ENCODE measurements around the gene DCLRE1A.
"Not testable (repeated sequence)": the region's sequence is repeated elsewhere in the genome, so short reads cannot be mapped to it uniquely, and the experiment has no call there.

DCLRE1A gene

DNA sequence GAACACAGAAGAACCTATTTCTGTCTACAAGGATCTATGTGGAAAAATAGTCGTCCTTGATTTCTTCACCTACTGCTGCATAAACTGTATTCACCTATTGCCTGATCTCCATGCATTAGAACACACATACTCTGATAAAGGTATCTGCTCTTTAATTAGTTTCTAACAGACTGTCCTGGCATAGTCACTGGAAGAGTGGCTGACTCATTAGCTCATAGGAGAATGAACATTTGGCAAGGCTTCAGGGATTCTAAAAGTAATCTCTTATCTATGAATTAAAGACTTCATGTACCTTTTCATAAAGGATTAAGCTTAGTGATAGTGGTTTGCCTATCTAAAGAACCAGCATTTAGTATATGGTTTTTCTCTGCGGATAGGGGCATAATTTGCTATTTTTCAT is 4.7 kb upstream of the DCLRE1A start:
- no peak for DNase-seq (ENCODE audit: low read depth, low spot score)

DNA sequence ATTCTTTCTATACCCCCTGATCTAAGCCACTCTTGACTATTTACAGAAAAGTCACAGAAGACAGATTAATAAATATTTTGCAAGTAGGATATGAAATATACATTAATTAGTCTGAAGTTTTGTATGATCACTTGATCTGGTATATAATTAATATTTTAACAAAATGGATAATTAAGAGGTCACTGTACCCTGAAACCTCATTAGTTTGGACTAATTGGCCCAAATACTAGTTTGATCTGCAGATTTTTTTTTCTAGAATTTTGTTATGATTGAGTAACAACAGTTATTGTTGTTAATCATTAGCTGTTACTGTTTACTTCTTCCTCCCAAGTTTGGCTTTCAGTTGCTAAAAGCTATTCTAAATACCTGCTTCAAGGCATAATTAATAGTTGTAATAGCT is 3.3 kb upstream of the DCLRE1A start:
- no peak for DNase-seq (ENCODE audit: low read depth, low spot score)

DNA sequence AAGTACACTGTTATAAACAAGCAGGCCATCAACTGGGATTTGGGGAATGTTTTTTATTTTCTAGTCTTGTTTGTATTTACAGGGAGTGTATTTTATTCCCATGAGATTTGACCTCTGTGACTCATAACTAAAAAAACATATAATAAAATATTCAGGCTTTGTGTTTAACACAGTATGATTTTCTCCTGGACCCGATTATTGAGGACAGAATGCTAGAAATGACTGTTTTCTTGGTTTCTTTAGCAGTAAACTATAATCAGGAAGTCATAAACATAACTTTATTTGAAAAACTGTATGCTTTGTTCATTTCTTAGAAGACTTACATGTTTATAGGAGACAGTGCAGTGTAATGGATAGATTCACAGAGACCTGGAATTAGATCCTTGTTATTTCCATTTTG is 2.7 kb upstream of the DCLRE1A start:
- DNase-seq (ENCODE audit: low read depth, low spot score): no peak

DNA sequence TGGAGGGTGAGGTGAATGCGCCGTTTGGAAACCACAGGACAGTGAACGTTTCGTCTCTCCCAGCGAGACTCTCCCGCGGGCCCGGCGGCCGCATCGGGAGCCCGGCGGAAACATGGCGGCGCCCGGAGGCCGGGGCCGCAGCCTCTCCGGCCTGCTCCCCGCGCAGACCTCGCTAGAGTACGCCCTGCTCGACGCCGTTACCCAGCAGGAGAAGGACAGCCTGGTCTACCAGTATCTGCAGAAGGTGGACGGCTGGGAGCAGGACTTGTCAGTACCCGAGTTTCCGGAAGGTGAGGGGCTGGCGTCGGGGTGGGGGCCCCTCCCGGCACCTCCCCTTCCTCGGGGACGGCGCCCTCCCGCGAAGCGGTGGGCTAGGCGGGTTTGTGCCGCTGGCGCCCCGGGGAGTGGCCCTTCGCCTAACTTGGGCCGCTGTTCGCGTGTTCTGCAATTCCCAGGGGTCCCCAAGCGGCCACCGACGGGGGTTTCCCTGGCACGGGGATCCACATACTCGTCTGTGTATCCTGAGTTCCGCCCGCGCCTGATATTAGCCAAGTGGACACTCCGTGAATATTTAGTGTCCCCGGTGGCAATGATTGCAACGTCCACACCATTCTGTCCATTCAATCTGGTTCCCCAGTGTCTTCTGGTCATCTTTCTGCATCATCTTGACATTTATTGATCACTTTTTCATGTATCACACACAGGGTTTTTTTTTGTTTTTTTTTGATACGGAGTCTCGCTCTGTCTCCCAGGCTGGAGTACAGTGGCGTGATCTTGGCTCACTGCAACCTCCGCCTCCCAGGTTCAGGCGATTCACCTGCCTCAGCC is 1.1 kb upstream of the DCLRE1A start:
- DNase-seq (ENCODE audit: low read depth, low spot score): no peak

DNA sequence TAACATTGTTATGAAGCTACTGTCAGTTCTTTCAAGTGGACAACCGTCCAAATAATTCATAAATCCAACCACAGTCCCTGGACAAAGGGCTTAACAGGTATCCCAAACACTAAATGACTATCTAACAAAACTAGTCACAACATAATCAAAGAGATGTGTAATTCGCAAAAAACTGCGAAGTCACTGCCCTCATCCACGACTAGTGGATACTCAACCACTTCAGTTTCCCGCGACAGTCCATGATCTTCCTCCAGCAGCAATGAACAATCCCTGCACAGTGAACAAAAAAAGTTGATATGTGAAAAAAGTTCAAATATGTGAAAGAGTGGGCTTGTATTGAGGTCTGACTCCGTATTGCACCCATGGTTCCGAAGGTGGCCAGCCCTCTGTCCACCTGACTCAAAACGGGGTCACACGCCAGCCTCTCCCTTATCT is 287 bp downstream of the DCLRE1A start:
- no peak for DNase-seq (ENCODE audit: low read depth, low spot score)

DNA sequence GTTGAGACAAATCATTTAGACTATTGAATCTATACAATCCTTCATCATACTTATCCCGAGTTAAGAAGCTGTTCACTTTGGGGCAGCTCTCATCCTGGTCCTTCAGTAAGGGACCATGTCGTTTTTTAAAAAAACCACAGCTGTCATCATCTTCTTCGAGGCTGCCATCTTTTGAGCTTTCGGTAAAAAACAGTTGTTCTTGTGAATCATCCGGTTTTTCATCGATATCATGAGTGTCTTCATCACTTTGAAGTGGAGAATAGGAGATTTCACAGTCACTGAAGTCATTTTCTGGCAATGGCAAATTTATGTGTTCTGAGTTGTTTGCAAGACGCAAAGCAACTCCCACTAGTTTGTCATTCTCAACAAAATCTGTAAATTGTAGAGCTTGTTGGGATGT is 3.9 kb downstream of the DCLRE1A start:
- no peak for DNase-seq (ENCODE audit: low read depth, low spot score)

DNA sequence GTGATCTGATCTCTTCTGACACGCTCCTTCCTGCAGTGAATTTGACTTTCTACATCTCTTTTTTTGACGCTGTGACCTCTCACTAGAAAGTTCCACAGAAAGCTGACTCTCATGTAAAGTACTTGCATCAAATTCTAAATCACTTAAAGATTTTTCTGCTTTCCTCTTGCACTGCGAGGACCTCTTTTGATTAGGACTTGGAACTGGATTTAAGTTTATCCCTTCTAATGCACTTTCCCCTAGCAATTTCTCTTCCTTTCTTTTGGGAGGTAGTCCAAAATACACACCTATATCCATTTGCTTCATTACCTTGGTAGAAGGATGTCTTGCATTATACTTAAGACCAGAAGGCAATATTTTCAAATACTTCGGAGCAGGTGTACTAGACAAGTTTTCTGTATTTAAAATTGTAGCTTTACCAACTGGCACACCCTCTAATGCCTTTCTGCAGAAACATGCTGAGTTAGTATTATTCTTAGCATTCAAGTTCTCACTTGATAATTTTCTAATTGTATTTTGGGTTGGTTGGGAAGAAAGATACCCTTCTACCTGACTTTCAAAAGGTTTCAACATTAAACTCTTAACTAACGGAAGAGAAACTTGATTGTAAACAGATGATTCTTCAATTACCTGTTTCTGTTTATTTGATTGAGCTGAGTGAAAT is 4.6 kb downstream of the DCLRE1A start:
- DNase-seq (ENCODE audit: low read depth, low spot score): no peak

DNA sequence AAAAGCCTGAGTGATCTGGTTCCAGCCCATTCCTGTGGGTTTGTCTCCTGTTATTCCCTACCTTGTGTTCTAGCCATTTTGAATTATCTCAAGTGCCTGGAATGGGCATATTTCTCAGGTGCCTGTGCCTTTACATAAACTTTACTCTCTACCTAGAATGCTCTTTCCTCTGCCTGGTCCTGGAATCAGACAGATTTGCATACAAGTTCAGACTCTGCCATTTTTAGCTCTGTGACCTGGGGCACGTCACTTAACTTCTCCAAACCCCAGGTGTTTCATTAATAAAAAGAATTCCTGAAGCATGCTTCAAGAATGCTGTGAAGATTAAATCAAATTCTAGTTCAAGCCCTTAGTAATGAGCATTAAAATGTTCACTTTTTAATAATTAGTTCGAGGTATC is 7.8 kb downstream of the DCLRE1A start:
- DNase-seq (ENCODE audit: low read depth, low spot score): no peak

DNA sequence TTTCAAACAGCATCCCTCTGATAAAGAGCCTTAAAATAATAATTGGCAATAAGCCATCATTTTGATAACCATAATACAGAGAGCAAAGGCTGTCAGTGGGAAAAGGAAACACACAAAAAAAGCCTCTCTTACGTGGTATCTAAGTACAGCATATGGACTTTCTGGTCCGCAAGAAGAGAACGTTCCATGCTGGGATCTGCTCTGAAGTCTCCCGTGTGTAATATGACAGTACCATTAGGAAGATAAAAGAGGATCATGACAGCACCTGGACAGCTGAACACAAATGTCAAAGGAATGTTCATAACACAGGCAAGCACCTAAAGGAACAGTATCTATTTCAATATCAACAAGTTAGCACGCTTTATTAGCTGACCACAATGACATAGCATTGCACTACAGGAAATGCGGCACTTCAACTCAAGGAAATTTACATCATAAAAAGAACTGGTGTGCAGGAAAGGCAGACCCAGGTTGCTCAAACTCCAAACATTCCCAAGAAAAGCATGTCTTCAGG is 9.9 kb downstream of the DCLRE1A start:
- DNase-seq (ENCODE audit: low read depth, low spot score): no peak

DNA sequence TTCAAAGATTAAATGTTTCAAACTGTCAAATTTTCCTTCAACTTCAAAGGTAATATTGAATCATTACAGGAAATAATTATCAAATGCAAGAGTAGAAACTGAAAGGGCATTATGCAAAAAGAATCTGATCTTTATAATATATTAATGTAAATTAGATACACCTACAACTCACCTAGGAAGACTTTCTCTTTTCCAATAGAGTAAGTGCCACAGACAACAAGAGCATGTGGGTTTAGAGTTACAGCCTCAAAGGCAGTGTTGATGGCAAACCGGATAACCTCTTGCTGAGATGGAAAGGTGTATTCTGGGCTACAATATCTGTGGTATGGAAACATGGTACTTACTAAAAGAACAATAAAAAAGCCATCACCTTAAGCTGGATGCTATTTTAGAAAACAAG is 11.7 kb downstream of the DCLRE1A start:
- no peak for DNase-seq (ENCODE audit: low read depth, low spot score)

DNA sequence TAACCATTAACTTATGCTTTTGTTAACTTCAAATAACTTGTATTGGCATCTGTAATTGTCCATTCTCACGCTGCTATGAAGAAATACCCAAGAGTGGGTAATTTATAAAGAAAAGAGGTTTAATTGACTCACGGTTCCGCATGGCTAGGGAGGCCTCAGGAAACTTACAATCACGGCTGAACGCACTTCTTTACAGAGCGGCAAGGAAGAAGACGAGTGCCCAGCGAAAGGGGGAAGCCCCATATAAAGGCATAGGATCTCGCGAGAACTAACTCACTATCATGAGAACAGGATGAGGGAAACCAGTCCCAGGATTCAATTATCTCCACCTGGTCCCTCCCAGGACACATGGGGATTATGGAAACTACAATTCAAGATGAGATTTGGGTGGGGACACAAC is 25.3 kb downstream of the DCLRE1A start:
- DNase-seq (ENCODE audit: low read depth, low spot score): not testable (repeated sequence)

DNA sequence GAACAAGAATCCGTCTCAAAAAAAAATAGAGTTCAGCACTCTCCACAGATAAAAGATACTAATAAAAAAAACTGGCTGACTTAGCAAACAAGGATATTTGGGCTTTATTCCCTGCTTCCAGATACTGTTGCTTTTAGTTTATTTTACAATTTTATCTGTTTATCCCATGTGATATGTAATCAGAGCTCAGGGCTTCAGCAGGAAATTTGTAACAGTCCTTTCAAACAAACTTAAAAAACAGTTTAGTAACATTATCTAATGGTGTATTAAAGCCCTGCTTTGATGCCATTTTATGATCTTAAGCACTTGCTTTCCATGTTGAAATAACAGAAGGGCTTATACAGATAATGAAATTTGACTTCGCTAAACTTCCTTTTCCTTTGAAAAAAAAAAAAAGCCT is 28.1 kb downstream of the DCLRE1A start:
- no peak for DNase-seq (ENCODE audit: low read depth, low spot score)

DNA sequence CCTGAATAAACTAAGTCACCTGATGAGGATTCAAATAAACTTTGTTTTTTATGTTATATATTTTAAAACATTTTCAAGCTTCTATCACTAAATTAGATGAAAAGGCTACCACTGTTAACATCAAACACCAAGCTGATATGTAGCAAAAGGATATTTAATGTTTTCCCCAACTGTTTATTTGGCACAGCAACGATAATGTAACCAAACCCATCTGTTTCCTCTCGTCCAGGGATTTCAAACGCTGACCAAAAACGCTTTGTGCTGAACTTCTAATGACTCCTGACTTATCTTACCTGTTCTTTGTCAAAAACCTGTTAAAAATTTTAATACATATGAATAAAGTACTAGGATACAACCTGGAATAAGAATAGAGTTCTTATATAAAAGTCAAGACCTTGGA is 30.5 kb downstream of the DCLRE1A start:
- no peak for DNase-seq (ENCODE audit: low read depth, low spot score)

DNA sequence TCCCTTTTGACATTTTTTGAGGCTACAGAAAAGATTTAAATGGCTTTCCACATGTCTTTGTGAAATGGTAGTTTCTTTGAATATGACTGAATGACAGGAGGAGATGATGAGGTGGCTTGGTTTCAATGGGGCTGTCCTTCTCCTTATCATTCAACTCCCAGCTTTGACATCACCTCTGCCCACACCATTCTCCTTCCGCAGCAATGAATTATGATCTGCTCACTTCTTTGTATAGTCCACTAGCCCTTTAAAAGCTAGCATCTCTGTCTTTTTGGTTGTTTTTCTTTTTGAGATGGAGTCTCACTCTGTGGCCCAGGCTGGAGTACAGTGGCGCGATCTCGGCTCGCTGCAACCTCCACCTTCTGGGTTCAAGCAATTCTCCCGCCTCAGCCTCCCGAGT is 31.7 kb downstream of the DCLRE1A start:
- DNase-seq (ENCODE audit: low read depth, low spot score): no peak

DNA sequence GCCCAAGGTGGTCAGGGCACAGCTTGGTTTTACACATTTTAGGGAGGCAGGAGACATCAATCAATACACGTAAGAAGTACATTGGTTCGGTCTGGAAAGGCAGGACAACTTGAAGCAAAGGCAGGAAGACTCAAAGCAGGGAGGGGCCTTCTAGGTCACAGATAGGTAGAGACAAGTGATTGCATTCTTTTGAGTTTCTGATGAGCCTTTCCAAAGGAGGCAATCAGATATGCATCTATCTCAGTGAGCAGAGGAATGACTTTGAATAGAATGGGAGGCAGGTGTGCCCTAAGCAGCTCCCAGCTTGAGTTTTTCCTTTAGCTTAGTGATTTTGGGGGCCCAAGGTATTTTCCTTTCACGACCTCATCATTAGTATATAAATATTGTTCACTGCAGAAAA is 32.6 kb downstream of the DCLRE1A start:
- not testable (repeated sequence) for DNase-seq (ENCODE audit: low read depth, low spot score)

DNA sequence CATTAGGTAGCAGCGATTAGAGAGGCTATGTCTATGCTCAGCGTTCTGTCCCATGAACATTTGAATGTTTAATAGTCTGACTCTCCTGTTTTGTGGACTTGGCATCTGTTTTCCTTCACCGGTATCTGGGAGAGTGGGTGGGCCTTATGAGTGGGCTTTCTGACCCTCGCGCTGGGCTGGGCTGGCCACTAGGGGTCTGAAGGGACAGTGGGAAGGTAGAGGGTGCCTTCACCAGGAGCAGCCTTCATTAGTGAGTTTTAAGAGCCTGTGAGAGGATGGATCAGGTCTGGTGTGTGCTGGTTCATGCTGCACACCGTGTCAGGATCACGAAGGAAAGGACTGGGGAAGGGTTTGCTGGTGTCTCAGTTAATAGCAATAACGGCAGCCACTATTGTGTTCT is 33.4 kb downstream of the DCLRE1A start:
- no peak for DNase-seq (ENCODE audit: low read depth, low spot score)

DNA sequence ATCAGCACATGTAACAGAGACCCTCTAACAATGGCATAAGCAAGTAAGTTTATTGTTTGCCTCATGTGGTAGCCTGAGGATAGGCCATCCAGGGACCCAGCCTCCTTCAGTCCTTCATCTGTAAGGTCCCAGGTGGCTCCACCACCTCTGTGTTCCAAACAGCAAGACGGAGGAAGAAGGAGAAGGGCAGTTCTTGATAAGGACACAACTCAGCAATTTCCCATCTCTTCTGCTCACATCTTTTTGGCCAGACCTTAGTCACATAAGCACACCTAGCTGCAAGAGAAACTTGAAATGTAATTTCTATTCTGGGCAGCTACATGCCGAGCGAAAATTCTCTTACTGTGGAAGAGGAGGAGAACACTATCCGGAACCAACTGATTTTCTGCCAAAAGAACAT is 33.9 kb downstream of the DCLRE1A start:
- no peak for DNase-seq (ENCODE audit: low read depth, low spot score)

DNA sequence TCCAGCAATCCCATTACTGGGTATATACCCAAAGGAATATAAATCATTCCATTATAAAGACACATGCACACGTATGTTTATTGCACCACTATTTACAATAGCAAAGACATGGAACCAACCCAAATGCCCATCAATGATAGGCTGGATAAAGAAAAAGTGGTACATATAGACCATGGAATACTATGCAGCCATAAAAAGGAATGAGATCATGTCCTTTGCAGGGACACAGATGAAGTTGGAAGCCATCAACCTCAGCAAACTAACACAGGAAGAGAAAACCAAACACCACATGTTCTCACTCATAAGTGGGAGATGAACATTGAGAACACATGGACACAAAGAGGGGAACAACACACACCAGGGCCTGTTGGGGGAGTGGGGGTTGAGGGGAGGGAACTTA is 39.2 kb downstream of the DCLRE1A start:
- DNase-seq (ENCODE audit: low read depth, low spot score): not testable (repeated sequence)

DNA sequence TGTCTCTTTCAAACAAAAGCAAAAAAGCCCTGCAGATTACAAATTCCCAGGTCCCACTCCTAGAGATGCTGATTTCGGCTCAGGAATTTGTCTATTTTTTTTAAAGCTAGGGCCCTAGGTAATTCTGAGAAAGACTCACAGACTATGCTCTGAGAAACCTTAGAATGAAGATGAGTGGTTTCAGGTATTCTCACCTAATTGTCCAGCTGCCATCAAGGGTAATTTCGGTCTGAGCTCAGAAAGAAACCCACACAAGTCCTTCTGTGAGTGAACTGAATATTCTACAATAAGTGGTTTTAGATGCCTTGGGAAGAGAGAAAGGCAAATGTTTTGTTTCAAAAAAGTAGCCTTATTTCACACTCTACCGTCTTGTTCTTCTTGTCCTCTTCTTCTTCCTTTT is 45.7 kb downstream of the DCLRE1A start:
- no peak for DNase-seq (ENCODE audit: low read depth, low spot score)

DNA sequence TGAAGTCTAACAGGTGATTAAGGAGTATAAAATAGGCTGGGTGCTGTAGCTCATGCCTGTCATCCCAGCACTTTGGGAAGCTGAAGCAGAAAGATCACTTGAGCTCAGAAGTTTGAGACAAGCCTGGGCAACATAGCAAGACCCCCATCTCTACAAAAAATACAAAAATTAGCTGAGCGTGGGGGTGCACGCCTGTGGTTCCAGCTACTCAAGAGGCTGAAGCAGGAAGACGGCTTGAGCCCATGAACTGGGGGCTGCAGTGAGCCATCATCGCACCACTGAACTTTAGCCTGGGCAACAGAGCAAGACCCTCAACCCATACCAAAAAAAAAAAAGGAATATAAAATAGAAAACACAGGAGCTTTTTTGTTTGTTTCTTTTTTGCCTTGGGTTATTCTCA is 47.4 kb downstream of the DCLRE1A start:
- no peak for DNase-seq (ENCODE audit: low read depth, low spot score)

DNA sequence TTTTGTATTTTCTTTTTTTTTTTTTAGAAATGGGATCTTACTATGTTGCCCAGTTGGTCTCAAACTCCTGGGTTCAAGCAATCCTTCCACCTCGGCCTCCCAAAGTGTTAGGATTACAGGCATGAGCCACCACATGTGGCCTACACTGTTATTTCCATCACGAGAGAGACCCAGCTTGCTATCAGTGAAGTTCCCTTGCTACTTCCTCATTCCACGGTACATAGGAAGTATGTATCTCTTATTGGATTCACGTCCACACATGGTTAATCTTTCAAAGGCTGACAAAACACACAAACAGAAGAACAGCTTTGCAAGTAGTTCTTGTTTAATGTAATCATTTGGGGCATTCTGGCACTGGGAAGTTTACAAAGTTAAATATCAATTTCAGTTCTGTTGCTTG is 50.9 kb downstream of the DCLRE1A start:
- no peak for DNase-seq (ENCODE audit: low read depth, low spot score)

DNA sequence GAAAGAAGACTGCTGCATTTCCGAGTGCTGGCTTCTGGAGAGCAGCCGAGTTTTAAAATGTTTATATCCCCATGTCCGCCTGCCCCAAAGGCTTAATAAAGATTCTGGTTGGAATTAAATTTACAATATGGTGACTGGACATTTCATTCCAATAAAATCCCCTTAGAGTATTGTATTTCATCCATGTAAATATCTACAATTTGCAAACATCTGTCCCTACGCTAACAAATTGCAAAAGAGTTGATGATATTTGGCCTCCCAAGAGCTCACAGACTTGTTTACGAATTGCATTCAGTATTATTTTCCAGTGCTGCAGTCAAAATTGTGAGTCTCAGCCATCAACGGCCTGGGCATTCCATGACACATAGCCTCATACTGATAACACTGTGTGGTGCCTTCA is 52.3 kb downstream of the DCLRE1A start:
- DNase-seq (ENCODE audit: low read depth, low spot score): no peak

DNA sequence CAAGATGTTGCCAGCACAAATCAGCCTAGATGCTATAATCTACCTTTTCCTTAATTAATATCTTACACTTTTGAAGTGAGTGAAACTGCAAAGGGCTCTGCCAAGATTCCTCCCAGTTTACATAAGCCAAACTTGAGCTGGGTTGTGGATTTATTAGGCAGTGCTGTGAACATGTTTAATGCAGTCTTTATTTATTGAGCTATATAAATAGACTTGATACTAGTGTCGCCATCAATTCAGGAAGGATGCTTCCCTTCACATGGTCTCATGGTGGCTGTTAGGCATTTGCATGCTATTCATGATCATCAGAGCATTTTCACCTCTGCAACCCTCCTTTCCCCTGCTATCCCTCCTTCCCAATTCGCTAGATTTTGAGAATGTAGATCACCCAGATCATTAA is 62.2 kb downstream of the DCLRE1A start:
- no peak for DNase-seq (ENCODE audit: low read depth, low spot score)

Data from activated CD4-positive, CD25-positive, alpha-beta regulatory T cell treated with anti-CD3 and anti-CD28 coated beads, Interleukin-2, amount 50 U/mL, for 16 hours (primary cell).